Lower lobe of right lung (tissue), 2 donors: ENCODE measurements around the gene GLE1. TPM values are rescaled to one million over a fixed set of nuclear protein-coding genes. Genes with fewer than 3 reads are reported as not detected.
A peak's percentile ranks its signal among the peaks of the same experiment; 100 is the strongest.

Experiments used
- ATAC-seq, 2 donors: fragments of 200-7000 bp; cut with Tn5 transposase; one replicate each; pipeline ENCODE4 v1.9.1; 2020 to 2022; ENCODE audit warnings: mild to moderate bottlenecking in 2 of 2, moderate library complexity in 2 of 2
- DNase-seq: peaks from one replicate; pipeline ENCODE4 v3.0.0-alpha.2; 2020
- H3K27ac ChIP-seq: fragments of 200-600 bp; one replicate; pipeline ENCODE4 v1.8.0; 2022
- H3K27me3 ChIP-seq: fragments of 200-600 bp; one replicate; pipeline ENCODE4 v1.8.0; 2022; ENCODE audit warnings: low read depth
- H3K36me3 ChIP-seq: fragments of 200-600 bp; one replicate; pipeline ENCODE4 v1.8.0; 2022; ENCODE audit warnings: mild to moderate bottlenecking
- H3K4me1 ChIP-seq: fragments of 200-600 bp; one replicate; pipeline ENCODE4 v1.8.0; 2022
- H3K4me3 ChIP-seq: fragments of 200-600 bp; one replicate; pipeline ENCODE4 v1.8.0; 2022; ENCODE audit warnings: mild to moderate bottlenecking
- H3K9me3 ChIP-seq: fragments of 200-600 bp; one replicate; pipeline ENCODE4 v1.8.0; 2022
- CTCF ChIP-seq: fragments of 200-600 bp; IDR thresholded peaks from one replicate; pipeline ENCODE4 v1.8.0; 2022; ENCODE audit warnings: antibody characterized with exemption, mild to moderate bottlenecking
- intact Hi-C: fragments of 100-400 bp; cut with DNase I; formaldehyde crosslinking; loops from one replicate; pipeline ENCODE4 v1.11.0; 2022
- total RNA-seq: library from RNA; stranded (reverse); fragmentation: NEBNext Ultra II Directional; extraction: Animal tissue kit (Norgen Biotek cat#: 25700); gene quantifications from one replicate; pipeline ENCODE4 v1.2.1, GENCODE V29; 2021
- donor health status: DM: no; HTN: yes; CAD: no; lungs with severe emphysema.

GLE1 gene
- total RNA-seq, 1 donor from 2014 or later: 24.5 TPM

DNA sequence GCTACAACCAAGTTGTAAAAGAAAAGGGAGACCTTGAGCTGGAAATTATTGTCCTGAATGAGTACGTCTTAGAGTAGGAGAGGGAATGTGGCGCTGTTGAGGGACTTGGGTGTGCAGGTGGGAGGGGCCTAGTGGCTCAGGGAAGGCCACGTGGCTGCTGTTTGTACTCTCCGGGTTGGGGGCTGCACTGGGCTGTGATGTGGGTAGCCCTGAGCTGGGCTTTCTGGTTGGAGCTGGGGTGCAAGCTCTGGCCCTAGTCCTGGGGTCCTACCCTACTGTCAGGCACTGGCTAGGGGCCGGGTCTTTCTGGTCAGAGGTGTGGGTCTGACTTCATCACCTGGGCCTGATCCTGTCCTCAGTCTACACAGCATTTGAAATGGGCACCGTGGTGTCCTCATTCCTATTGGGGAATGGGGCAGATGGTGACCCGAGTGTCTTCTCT lies 19.1 kb upstream of the GLE1 start:
- Histone ChIP-seq H3K4me3 (no peak overlapping the region), H3K36me3 (peaks cover 93% of the 10 kb centered on the region), H3K9me3 (no peaks in the 10 kb centered on the region), H3K4me1 (no peaks in the 10 kb centered on the region), H3K27me3 (no peaks in the 10 kb centered on the region), H3K27ac (no peak overlapping the region)
- intact Hi-C loops: no loop called here
- DNase-seq (no peak), ATAC-seq (peak in 1 of 2 donors; percentile 39)
- TF ChIP-seq CTCF: no peak

DNA sequence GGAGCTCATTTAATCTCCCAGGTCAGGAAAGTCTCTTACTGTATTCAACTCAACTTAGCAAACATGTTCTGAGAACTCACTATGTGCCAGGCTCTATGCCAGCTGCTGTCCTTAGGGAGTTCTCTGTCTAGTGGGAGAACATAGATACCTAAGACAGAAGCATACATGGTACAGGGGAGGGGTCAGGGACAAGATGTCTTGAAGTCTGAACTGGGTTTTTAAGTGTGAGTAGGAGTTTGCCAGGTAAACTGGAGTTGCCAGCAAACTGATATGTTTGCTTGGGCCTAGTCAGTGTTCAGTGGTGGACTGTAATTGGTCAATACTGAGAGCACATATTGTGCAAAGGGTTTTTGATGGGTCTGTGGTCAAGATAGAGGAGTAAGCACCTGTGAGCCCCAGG lies 18.3 kb upstream of the GLE1 start:
- H3K27ac ChIP-seq: no peak overlapping the region
- peaks cover 93% of the 10 kb centered on the region for H3K36me3 ChIP-seq
- no peak overlapping the region for H3K4me3 ChIP-seq
- H3K4me1 ChIP-seq: no peaks in the 10 kb centered on the region
- intact Hi-C loops: no loop called here
- H3K27me3 ChIP-seq: no peaks in the 10 kb centered on the region
- no peaks in the 10 kb centered on the region for H3K9me3 ChIP-seq
- no peak for TF ChIP-seq CTCF
- ATAC-seq: no peak
- no peak for DNase-seq

- H3K4me3 ChIP-seq: no peak overlapping the region
- no peaks in the 10 kb centered on the region for H3K9me3 ChIP-seq
- H3K4me1 ChIP-seq: peaks cover 15% of the 10 kb centered on the region
- intact Hi-C loops: no loop called here
- no peak for TF ChIP-seq CTCF
- H3K27ac ChIP-seq: no peak overlapping the region
- peaks cover 85% of the 10 kb centered on the region for H3K36me3 ChIP-seq
- DNase-seq: no peak
- H3K27me3 ChIP-seq: no peaks in the 10 kb centered on the region
- ATAC-seq: no peak
These were observed 11.1 kb upstream of the GLE1 start for GRCh38 chr9:128493424-128493823.

GRCh38 chr9:128494108-128494745 lies 10.3 kb upstream of the GLE1 start:
- intact Hi-C loops: no loop called here
- Histone ChIP-seq H3K27me3 (no peaks in the 10 kb centered on the region), H3K4me3 (no peak overlapping the region), H3K36me3 (peaks cover 85% of the 10 kb centered on the region), H3K9me3 (no peaks in the 10 kb centered on the region), H3K27ac (peak overlapping the region; percentile 28), H3K4me1 (peaks cover 15% of the 10 kb centered on the region)
- DNase-seq (peak; percentile 74), ATAC-seq (peak; percentile 41 to 49)
- no peak for TF ChIP-seq CTCF

DNA sequence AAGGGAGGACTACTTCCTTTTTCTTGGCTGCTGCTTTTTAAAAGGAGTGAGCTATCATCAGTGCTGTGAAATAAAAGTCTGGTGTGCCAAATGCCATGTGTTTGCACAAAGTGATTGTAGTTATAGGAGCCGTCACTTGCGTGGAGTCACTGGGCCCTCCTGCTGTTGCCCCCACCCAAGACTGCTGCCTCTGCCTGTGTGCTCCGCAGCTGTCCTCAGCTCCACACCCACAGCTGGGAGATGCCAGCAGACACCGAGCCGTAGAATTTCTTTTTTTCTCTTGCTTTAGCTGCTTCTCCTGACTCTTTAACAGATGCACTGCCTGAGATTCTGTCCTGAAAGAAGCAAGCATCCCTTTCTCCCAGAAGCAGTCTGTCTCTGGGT lies 9.8 kb upstream of the GLE1 start:
- Histone ChIP-seq H3K27ac (peak overlapping the region; percentile 28), H3K9me3 (no peaks in the 10 kb centered on the region), H3K4me3 (no peak overlapping the region), H3K27me3 (no peaks in the 10 kb centered on the region), H3K36me3 (peaks cover 86% of the 10 kb centered on the region), H3K4me1 (peaks cover 15% of the 10 kb centered on the region)
- TF ChIP-seq CTCF: no peak
- intact Hi-C loops: no loop called here
- DNase-seq (no peak), ATAC-seq (peak in 1 of 2 donors; percentile 18)
